Endothelial cell of umbilical vein (primary cell): ENCODE data around the gene G3BP1. TPM values are rescaled to one million over a fixed set of nuclear protein-coding genes. Genes with fewer than 3 reads are reported as not detected.

Source experiments
- BruUV-seq: library from RNA; stranded (reverse); fragments of 400-500 nt; replicated peaks from 2 replicates; lab custom pipeline; 2021; lab: Mats Ljungman, UMichigan
- CTCF ChIA-PET: fragments of 300-600, 350-600 bp; sonication (Branson Sonifier 250); formaldehyde crosslinking; loops from one replicate; lab custom pipeline; 2021; ENCODE audit warnings: antibody characterized with exemption, inconsistent platforms; lab: Charles Lee
- POLR2A ChIA-PET: fragments of 300-600, 350-600 bp; sonication (Branson Sonifier 250); formaldehyde crosslinking; loops from one replicate; lab custom pipeline; 2021; ENCODE audit warnings: antibody characterized with exemption, inconsistent platforms; lab: Charles Lee
- DNase-seq: peaks from one replicate; pipeline ENCODE4 v3.0.0-alpha.2; 2011; ENCODE audit warnings: low read depth, low spot score
- FAIRE-seq: peaks from 2 replicates; lab custom pipeline; 2011; peaks lifted over from hg19 to GRCh38; lab: Jason Lieb, UNC
- H2AFZ ChIP-seq: 2 replicates; pipeline ENCODE4 v1.6.0; 2012; ENCODE audit warnings: low read depth, low read length, control low read depth, inconsistent platforms
- H3K27ac ChIP-seq: 2 replicates; pipeline ENCODE4 v1.5.1; 2011; ENCODE audit warnings: low read depth, mild to moderate bottlenecking, control low read depth, low read length, moderate library complexity; ENCODE audit not compliant: insufficient read depth
- H3K27me3 ChIP-seq, 2 experiments: 2 replicates each; pipeline versions ENCODE4 v1.6.0 to v1.6.1; 2011; ENCODE audit warnings: low read length in 2 of 2, mixed read lengths in 1 of 2; ENCODE audit not compliant: control insufficient read depth in 2 of 2, insufficient read depth in 2 of 2
- H3K36me3 ChIP-seq, 2 experiments: 2 replicates in 1 of 2; 3 replicates in 1 of 2; pipeline ENCODE4 v1.5.1; 2011; ENCODE audit warnings: low read length in 2 of 2, mild to moderate bottlenecking in 1 of 2, moderate library complexity in 1 of 2; ENCODE audit not compliant: control insufficient read depth in 2 of 2, insufficient read depth in 2 of 2; ENCODE audit errors: extremely low read depth in 1 of 2
- H3K4me1 ChIP-seq: 3 replicates; pipeline ENCODE4 v1.5.1; 2011; ENCODE audit warnings: mild to moderate bottlenecking, low read length; ENCODE audit not compliant: control insufficient read depth, insufficient read depth; ENCODE audit errors: extremely low read depth
- H3K4me2 ChIP-seq: 2 replicates; pipeline ENCODE4 v1.6.1; 2011; ENCODE audit warnings: low read length, control low read depth, mixed read lengths; ENCODE audit not compliant: insufficient read depth
- H3K4me3 ChIP-seq, 3 experiments: fragments of 200-600 bp in 1 of 3; sonication (generic), shearing (Covaris generic) in 1 of 3; replicated peaks in 1 of 3; 2 replicates each; pipeline ENCODE4 v1.5.1; 2011 to 2016; ENCODE audit warnings: control low read depth in 3 of 3, low read length in 3 of 3, mild to moderate bottlenecking in 2 of 3, inconsistent platforms in 1 of 3, low read depth in 1 of 3, moderate library complexity in 1 of 3; ENCODE audit not compliant: insufficient read depth in 1 of 3
- H3K79me2 ChIP-seq: 2 replicates; pipeline ENCODE4 v1.6.0; 2012; ENCODE audit warnings: low read length, inconsistent platforms; ENCODE audit not compliant: control insufficient read depth, insufficient read depth
- H3K9ac ChIP-seq: replicated peaks from 2 replicates; pipeline ENCODE3; 2011; ENCODE audit warnings: low read length, control low read depth; ENCODE audit not compliant: insufficient read depth; ENCODE audit errors: extremely low read depth
- H3K9me1 ChIP-seq: replicated peaks from 3 replicates; pipeline ENCODE4 v1.6.0; 2011; ENCODE audit warnings: mild to moderate bottlenecking, low read length; ENCODE audit not compliant: control insufficient read depth, insufficient read depth; ENCODE audit errors: extremely low read depth
- H3K9me3 ChIP-seq: replicated peaks from 2 replicates; pipeline ENCODE4 v1.5.1; 2012; ENCODE audit warnings: low read length, inconsistent platforms; ENCODE audit not compliant: control insufficient read depth, insufficient read depth
- H4K20me1 ChIP-seq: replicated peaks from 2 replicates; pipeline ENCODE3; 2011; ENCODE audit warnings: mild to moderate bottlenecking, low read length; ENCODE audit not compliant: control insufficient read depth, insufficient read depth; ENCODE audit errors: extremely low read depth
- CTCF ChIP-seq, 2 donors: IDR thresholded peaks; 1 replicate in 1 of 2; 2 replicates in 1 of 2; pipeline ENCODE4 v1.5.1; 2011; ENCODE audit warnings: low read length in 2 of 2, mild to moderate bottlenecking in 2 of 2, moderate library complexity in 2 of 2, control low read depth in 1 of 2, inconsistent platforms in 1 of 2, low read depth in 1 of 2; ENCODE audit not compliant: insufficient read depth in 1 of 2; ENCODE audit errors: extremely low read depth in 1 of 2
- EZH2 ChIP-seq: IDR thresholded peaks from 2 replicates; pipeline ENCODE4 v1.6.1; 2012; ENCODE audit warnings: borderline replicate concordance, low read depth, mild to moderate bottlenecking, moderate library complexity, low read length, inconsistent platforms; ENCODE audit not compliant: severe bottlenecking
- GATA2 ChIP-seq: IDR thresholded peaks from 2 replicates; pipeline ENCODE4 v1.7.0; 2011; ENCODE audit warnings: low read depth, mild to moderate bottlenecking, moderate library complexity, mixed read lengths, low read length; ENCODE audit not compliant: insufficient read length, insufficient read depth
- JUN ChIP-seq: IDR thresholded peaks from 2 replicates; pipeline ENCODE4 v1.6.1; 2011; ENCODE audit warnings: borderline replicate concordance, low read depth; ENCODE audit not compliant: insufficient read length, insufficient read depth
- MYC ChIP-seq: IDR thresholded peaks from one replicate; pipeline ENCODE4 v1.6.1; 2011; ENCODE audit warnings: mild to moderate bottlenecking, low read depth, low read length
- POLR2A ChIP-seq: IDR thresholded peaks from 2 replicates; pipeline ENCODE4 v1.6.1; 2012; ENCODE audit warnings: low read depth, mild to moderate bottlenecking, control low read depth, low read length
- POLR2AphosphoS5 ChIP-seq: IDR thresholded peaks from 2 replicates; pipeline ENCODE4 v1.6.1; 2012; ENCODE audit warnings: low read depth, mild to moderate bottlenecking, control low read depth, low read length, moderate library complexity; ENCODE audit not compliant: insufficient read depth
- dilution Hi-C: fragments of 300-500 bp; cut with MboI; formaldehyde crosslinking; loops from one replicate; pipeline ENCODE4 v1.15.0; 2019; ENCODE audit warnings: low sequenced_read_pairs; ENCODE audit not compliant: extremely low pct_ligation_motif_present
- intact Hi-C: fragments of 100-400 bp; cut with micrococcal nuclease; formaldehyde crosslinking; loops from one replicate; pipeline ENCODE4 v1.10.0; 2022
- polyA plus RNA-seq, 4 experiments: library from polyadenylated mRNA; depleted of rRNA in 3 of 4; stranded (reverse) in 3 of 4; unstranded in 1 of 4; fragments of >200 nt; gene quantifications; 2 replicates each; pipeline versions ENCODE4 v1.2.1 to v1.2.3, GENCODE V29; 2011 to 2012; ENCODE audit warnings: missing spikeins in 1 of 4
- total RNA-seq: library from RNA; stranded (reverse); gene quantifications from 2 replicates; pipeline ENCODE4 v1.2.3, GENCODE V29; 2021
- TF ChIP-seq, protein P1 (sequence below): IDR thresholded peaks from 2 replicates; pipeline ENCODE4 v1.6.1; 2011; ENCODE audit not compliant: insufficient read depth, insufficient read length

The G3BP1 gene
- total and polyA plus RNA-seq, 2 donors (not counting 3 experiments of a cell fraction or from before 2014, with no cell fraction given): 50.5 to 262 TPM

DNA sequence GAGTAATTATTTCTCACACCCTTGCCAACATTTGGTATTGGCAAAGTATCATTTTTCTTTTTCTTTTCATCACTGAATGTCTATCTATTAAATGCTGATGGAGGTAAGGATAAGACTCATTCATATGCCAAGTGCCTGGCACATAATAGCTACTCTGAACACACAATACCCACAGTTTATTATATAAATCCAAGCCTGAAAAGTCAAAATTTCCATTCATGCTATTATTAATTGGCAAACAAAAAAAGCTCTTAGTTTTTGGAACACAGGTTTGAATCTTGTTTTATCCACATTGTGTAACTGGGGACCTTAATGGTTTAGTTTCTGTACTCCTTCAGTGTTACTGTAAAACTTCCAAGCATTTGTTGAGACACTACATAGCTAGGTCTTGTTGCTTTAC, 7.0 kb upstream of the G3BP1 start:
- no peaks in the 10 kb centered on the region for H3K36me3 ChIP-seq
- H2AFZ ChIP-seq: no peak overlapping the region
- H3K4me3 ChIP-seq: no peak overlapping the region
- H4K20me1 ChIP-seq: no peaks in the 10 kb centered on the region
- no peak overlapping the region for H3K9ac ChIP-seq
- H3K4me1 ChIP-seq: no peaks in the 10 kb centered on the region
- TF ChIP-seq CTCF (IDR thresholded peaks at IDR 0.05; ENCODE audit: extremely low read depth in 1 of 2, insufficient read depth in 1 of 2, low read depth in 1 of 2, low read length in 2 of 2) (no peak), POLR2AphosphoS5 (no peak), GATA2 (no peak), EZH2 (no peak), JUN (no peak), MYC (no peak), POLR2A (no peak)
- TF ChIP-seq, protein P1, sequence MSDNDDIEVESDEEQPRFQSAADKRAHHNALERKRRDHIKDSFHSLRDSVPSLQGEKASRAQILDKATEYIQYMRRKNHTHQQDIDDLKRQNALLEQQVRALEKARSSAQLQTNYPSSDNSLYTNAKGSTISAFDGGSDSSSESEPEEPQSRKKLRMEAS: no peak
- no peaks in the 10 kb centered on the region for H3K79me2 ChIP-seq
- H3K9me3 ChIP-seq: no peaks in the 10 kb centered on the region
- POLR2A ChIA-PET: no interaction called here
- no peak for FAIRE-seq
- no peaks in the 10 kb centered on the region for H3K27me3 ChIP-seq
- CTCF ChIA-PET: no interaction called here
- dilution Hi-C loops: no loop called here
- no peaks in the 10 kb centered on the region for H3K9me1 ChIP-seq
- H3K4me2 ChIP-seq: no peak overlapping the region
- no TSS peak for BruUV-seq
- intact Hi-C loops: no loop called here
- no peak overlapping the region for H3K27ac ChIP-seq
- no peak for DNase-seq
